Placental pericyte (primary cell): ENCODE measurements around the gene FGA. TPM values are rescaled to one million over a fixed set of nuclear protein-coding genes. Genes with fewer than 3 reads are reported as not detected.

Experiments used
- small RNA-seq: library from RNA; depleted of rRNA; stranded (forward); fragments of <200 nt; gene quantifications from one replicate; pipeline ENCODE3, GENCODE V24; 2012; ENCODE audit warnings: low replicate concordance
- total RNA-seq: library from RNA; depleted of rRNA; stranded (reverse); fragments of >200 nt; gene quantifications from 2 replicates; pipeline ENCODE4 v1.2.3, GENCODE V29; 2012

FGA gene
- not detected in 2 replicates for total RNA-seq

GRCh38 chr4:154590329-154591006 is at the start of gene FGA:
Gene FGA (minus strand): TSS chr4:154590742. CDS start chr4:154590687, 55 bp downstream.

GRCh38 chr4:154612472-154613414 is 22.2 kb upstream of the FGA start, which contains the start of gene FGG:
Gene FGG (minus strand): TSS chr4:154612656. CDS start chr4:154612609, 47 bp downstream.

GRCh38 chr4:154562697-154563254 is 27.8 kb downstream of the FGA start, which contains the start of gene FGB:
Gene FGB (plus strand): TSS chr4:154563011. CDS start chr4:154563019, 8 bp downstream.

GRCh38 chr4:154549894-154550790 is 40.4 kb downstream of the FGA start, which contains the start of gene PLRG1:
Gene PLRG1 (minus strand): TSS chr4:154550400. CDS start chr4:154550308, 92 bp downstream.

Small RNA genes lying within 50 kb of the gene (small RNA-seq; reads per million reads assigned to genes)
- gene RNU6-1285P = not detected

Other genes starting within 250 kb of the FGA start
- gene DCHS2, start 98.9 kb downstream of the FGA start, total RNA-seq = under 0.01 TPM in 1 of 2 replicates, not detected in the other
- gene PLRG1, start 40.3 kb downstream of the FGA start, total RNA-seq = 90.6 and 102 TPM in 2 replicates
- not detected in 2 replicates for gene FGB, start 27.7 kb downstream of the FGA start, total RNA-seq
- not detected in 2 replicates for gene FGG, start 21.9 kb upstream of the FGA start, total RNA-seq
- not detected in 2 replicates for gene LRAT, start 153.3 kb upstream of the FGA start, total RNA-seq
- 2.2 TPM in 1 of 2 replicates, not detected in the other for gene RBM46, start 190.5 kb upstream of the FGA start, total RNA-seq